Astrocyte of the cerebellum (primary cell): ENCODE results near the gene PLEKHJ1.
"Not testable (repeated sequence)": the region's sequence is repeated elsewhere in the genome, so short reads cannot be mapped to it uniquely, and the experiment has no call there.

Experiments
- DNase-seq: peaks from one replicate; pipeline ENCODE4 v3.0.0-alpha.2; 2011; ENCODE audit warnings: low read depth
- H3K4me3 ChIP-seq: 2 replicates; pipeline ENCODE4 v1.5.1; 2011; ENCODE audit warnings: mild to moderate bottlenecking, low read depth, low read length, moderate library complexity
- in situ Hi-C: cut with HindIII; loops from 2 replicates; pipeline ENCODE4 v1.10.0; 2017; ENCODE audit warnings: low sequenced_read_pairs
- TF ChIP-seq, protein P1 (sequence below): IDR thresholded peaks from 2 replicates; pipeline ENCODE4 v1.5.1; 2012; ENCODE audit warnings: low read length, low read depth, moderate library complexity, mild to moderate bottlenecking; ENCODE audit errors: missing control alignments

PLEKHJ1 gene, protein sequence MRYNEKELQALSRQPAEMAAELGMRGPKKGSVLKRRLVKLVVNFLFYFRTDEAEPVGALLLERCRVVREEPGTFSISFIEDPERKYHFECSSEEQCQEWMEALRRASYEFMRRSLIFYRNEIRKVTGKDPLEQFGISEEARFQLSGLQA

DNA sequence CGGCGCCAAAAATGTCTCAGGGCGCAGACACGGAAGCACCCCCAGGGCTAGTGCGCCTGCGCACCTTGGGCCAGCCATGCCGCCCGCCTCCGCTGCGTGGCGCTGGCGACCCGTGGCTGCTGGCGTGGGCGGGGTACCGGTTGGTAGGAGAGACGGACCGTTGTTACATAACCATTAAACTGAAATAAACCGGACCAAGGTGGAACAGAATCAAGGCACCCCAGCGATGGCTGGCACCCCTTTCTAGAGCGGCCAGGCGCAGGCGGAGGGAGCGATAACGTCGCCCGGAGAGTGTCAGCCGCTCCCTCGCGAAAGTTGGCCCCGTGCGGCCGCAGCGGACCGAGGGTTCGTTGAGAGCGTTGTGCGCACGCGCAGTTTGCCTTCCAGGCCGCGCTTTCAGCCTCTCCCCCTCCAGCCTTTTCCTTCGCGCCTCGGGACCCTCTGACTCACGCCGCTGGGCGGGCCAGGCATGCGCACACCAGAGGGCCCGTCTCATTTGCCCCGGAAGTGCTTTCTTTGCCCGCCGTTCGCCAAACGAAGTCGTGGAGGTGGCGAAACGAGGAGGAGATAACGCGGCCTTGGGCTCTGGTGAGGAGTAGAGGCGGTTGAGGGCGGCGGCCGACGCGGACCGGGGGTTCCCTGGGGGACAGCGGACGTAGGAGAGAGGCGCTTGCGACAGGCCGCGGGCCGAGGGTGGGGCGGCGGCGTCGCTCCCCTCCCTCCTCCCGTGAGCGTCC is at the start of gene PLEKHJ1, which contains the start of gene SF3A2:
Gene PLEKHJ1, minus strand, starts transcription at position 16 of the 737 bp plus-strand sequence. CDS start 81 bp downstream, outside the sequence.
Gene SF3A2, plus strand, starts transcription at position 511 of the 737 bp plus-strand sequence. CDS start 6,595 bp downstream, outside the sequence.
- TF ChIP-seq, protein P1, sequence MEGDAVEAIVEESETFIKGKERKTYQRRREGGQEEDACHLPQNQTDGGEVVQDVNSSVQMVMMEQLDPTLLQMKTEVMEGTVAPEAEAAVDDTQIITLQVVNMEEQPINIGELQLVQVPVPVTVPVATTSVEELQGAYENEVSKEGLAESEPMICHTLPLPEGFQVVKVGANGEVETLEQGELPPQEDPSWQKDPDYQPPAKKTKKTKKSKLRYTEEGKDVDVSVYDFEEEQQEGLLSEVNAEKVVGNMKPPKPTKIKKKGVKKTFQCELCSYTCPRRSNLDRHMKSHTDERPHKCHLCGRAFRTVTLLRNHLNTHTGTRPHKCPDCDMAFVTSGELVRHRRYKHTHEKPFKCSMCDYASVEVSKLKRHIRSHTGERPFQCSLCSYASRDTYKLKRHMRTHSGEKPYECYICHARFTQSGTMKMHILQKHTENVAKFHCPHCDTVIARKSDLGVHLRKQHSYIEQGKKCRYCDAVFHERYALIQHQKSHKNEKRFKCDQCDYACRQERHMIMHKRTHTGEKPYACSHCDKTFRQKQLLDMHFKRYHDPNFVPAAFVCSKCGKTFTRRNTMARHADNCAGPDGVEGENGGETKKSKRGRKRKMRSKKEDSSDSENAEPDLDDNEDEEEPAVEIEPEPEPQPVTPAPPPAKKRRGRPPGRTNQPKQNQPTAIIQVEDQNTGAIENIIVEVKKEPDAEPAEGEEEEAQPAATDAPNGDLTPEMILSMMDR, result peak; percentile 98
- in situ Hi-C loops, result loop anchor here (5.0 kb wide), 2 partner anchors 49 to 91 kb away; partner anchors contain the start of genes LSM7 and SPPL2B
- peak within 1 kb of the TSS; percentile 70 for H3K4me3 ChIP-seq
- peak; percentile 89 for DNase-seq

DNA sequence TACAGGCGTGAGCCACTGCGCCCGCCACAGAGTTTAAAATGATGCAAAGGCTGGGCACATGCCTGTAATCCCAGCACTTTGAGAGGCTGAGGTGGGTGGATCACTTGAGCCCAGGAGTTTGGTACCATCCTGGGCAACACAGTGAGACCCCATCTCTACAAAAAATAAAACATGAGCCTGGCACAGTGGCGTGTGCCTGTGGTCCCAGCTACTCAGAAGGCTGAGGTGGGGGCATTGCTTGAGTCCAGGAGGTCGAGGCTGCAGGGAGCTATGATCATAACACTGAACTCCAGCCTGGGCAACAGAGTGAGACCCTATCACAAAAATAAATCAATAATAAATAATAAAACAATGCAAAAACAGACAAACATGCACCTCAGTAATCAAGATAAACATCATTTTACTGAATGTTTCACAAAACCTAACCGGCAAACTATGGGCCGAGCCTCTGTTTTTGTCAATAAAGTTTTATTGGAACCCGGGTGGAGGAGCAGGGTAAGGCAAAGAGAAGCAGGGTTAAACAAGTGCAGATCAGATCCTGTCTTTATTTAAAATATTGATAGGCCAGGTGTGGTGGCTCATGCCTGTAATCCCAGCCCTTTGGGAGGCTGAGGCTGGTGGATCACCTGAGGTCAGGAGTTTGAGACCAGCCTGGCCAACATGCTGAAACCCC is 47.8 kb upstream of the PLEKHJ1 start:
- no peak overlapping the region for H3K4me3 ChIP-seq
- in situ Hi-C loops, result no loop called here
- TF ChIP-seq, protein P1, result no peak
- no peak for DNase-seq

DNA sequence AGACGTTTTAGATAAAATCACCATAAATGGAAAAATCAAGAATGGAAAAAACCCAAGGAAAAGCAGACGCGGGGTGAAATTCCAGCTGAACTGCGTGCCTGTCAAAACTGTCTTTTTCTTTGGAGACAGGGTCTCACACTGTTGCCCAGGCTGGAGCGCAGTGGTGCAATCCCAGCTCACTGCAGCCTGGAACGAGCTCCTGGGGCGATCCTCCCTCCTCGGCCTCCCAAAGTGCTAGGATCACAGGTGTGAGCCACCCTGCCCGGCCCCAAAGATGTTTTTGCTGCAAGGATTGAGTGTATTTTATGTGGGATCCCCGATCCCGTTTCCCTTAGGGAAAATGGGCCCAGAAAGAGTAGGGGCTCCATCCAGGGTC is 46.7 kb upstream of the PLEKHJ1 start:
- in situ Hi-C loops, result no loop called here
- no peak for DNase-seq
- TF ChIP-seq, protein P1, result no peak
- no peak overlapping the region for H3K4me3 ChIP-seq

DNA sequence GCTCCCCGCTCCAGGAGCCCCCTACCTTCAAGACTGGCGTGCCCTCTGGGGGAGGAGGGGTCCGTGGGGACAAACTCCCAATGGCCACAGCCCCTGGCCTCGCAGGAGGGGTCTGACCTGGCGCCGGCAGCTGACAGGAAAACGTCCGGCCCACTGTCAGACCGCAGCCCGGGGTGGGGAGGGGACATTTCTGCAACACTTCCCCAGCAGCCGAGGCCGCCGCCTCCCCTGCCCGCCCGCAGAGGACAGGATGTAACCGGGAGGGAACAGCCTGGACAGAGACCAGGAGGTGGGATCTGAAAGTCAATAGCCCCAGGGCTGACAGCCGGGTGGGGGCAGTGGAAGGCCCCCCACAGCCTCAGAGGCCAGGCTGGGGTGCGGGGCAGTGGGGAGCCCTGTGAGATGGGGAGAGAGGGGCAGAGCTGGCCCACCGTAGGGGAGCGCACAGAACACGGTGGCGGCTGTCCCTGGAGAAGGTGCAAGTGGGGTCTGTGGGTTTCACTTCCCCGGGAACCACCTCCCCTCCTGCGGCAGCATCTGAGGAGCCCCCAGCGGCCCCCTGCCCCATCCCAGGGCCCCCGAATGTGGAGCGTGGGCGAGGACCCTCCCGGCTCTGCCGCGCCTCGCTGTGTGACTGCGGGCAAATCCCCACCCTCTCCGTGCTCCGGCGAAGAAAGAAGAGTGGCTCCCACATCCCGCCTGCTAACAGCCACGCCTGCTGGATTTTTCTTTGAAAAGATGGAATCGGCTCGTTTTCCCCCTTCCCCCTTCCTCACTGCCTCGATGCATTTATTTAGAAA is 46.1 kb upstream of the PLEKHJ1 start, which contains the start of gene PEAK3:
Gene PEAK3, minus strand, starts transcription at position 114 of the 800 bp plus-strand sequence. CDS start 1,244 bp downstream, outside the sequence.
- TF ChIP-seq, protein P1, result no peak
- in situ Hi-C loops, result no loop called here
- peak within 1 kb of the TSS; percentile 18 for H3K4me3 ChIP-seq
- no peak for DNase-seq

DNA sequence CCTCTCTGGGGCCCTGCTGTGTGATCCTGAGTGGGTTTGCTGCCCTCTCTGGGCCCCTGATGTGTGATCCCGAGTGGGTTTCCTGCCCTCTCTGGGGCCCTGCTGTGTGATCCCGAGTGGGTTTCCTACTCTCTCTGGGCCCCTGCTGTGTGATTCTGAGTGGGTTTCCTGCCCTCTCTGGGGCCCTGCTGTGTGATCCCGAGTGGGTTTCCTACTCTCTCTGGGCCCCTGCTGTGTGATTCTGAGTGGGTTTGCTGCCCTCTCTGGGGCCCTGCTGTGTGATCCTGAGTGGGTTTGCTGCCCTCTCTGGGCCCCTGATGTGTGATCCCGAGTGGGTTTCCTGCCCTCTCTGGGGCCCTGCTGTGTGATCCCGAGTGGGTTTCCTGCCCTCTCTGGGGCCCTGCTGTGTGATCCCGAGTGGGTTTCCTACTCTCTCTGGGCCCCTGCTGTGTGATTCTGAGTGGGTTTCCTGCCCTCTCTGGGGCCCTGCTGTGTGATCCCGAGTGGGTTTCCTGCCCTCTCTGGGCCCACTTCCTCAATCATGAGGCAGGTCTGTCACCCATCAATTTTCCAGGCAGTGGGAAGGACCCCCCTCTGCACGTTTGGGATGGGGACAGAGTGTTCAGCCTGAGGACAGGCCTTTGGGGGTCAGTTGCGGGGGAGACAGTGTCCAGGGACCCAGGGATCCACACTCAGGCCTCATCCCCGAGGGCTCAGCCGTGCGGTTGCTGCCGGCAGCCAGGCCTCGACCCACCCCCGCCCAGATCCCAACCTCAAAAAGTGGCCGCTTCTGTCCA is 45.3 kb upstream of the PLEKHJ1 start:
- in situ Hi-C loops, DNase-seq: not testable (repeated sequence)
- peak overlapping the region; percentile 18 for H3K4me3 ChIP-seq

DNA sequence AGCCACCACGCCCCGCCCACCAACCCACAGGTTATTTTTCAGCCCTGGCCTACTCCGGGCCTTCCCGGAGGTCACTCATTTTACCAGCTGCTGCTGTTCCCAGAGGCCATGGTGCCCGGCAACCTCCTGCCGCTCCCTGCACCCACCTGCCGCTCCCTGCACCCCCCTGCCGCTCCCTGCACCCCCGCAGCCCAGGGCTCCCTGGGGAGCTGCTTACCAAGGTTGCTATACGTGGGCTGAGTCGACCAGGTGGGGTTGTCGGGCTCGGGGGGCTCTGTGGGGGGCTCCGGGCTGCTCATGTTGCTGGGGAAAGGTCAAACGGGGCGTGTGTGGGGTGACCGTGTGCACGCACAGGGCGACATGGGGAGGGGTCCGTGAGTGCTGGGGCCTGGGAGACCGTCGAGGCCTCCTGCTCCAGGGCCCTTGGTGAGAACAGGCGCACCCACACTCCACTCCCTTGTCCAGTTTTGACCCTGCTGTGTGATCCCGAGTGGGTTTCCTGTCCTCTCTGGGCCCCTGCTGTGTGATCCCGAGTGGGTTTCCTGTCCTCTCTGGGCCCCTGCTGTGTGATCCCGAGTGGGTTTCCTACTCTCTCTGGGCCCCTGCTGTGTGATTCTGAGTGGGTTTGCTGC is 44.6 kb upstream of the PLEKHJ1 start:
- H3K4me3 ChIP-seq, result no peak overlapping the region
- DNase-seq, result no peak
- TF ChIP-seq, protein P1, result no peak
- in situ Hi-C loops, result no loop called here
